Heart left ventricle (tissue), 16 donors: ENCODE measurements around the gene RALGPS1. TPM values are rescaled to one million over a fixed set of nuclear protein-coding genes. Genes with fewer than 3 reads are reported as not detected.

ENCODE experiments used
- ATAC-seq, 4 donors: fragments of 200-7000 bp; cut with Tn5 transposase; one replicate each; pipeline ENCODE4 v1.9.1; 2020 to 2022; ENCODE audit warnings: moderate library complexity in 4 of 4, mild to moderate bottlenecking in 3 of 4, moderate number of reproducible peaks in 1 of 4
- DNase-seq, 5 donors: peaks; one replicate each; pipeline ENCODE4 v3.0.0-alpha.2; 2020
- H3K27ac ChIP-seq, 12 donors: fragments of 200-600 bp; sonication (generic) in 4 of 12; one replicate each; pipeline versions ENCODE4 v1.5.0 to v1.8.0; 2016 to 2022; ENCODE audit warnings: mild to moderate bottlenecking in 2 of 12
- H3K27me3 ChIP-seq, 9 donors: fragments of 200-600 bp; sonication (generic) in 2 of 9; one replicate each; pipeline versions ENCODE4 v1.5.1 to v1.8.0; 2016 to 2022; ENCODE audit warnings: mild to moderate bottlenecking in 3 of 9
- H3K36me3 ChIP-seq, 9 donors: fragments of 200-600 bp; sonication (generic) in 2 of 9; one replicate each; pipeline versions ENCODE4 v1.5.0 to v1.8.0; 2018 to 2022; ENCODE audit warnings: mild to moderate bottlenecking in 2 of 9
- H3K4me1 ChIP-seq, 12 donors: fragments of 200-600 bp; sonication (generic) in 4 of 12; one replicate each; pipeline versions ENCODE4 v1.5.0 to v1.8.0; 2016 to 2022; ENCODE audit warnings: mild to moderate bottlenecking in 3 of 12
- H3K4me3 ChIP-seq, 12 donors: fragments of 200-600 bp; sonication (generic) in 4 of 12; one replicate each; pipeline versions ENCODE4 v1.5.0 to v1.8.0; 2017 to 2022; ENCODE audit warnings: mild to moderate bottlenecking in 9 of 12, moderate library complexity in 4 of 12
- H3K9me3 ChIP-seq, 12 donors: fragments of 200-600 bp; sonication (generic) in 4 of 12; one replicate each; pipeline versions ENCODE4 v1.5.0 to v1.8.0; 2016 to 2022; ENCODE audit warnings: mild to moderate bottlenecking in 1 of 12
- CTCF ChIP-seq, 12 donors: fragments of 200-600 bp; sonication (generic) in 4 of 12; IDR thresholded peaks; one replicate each; pipeline versions ENCODE4 v1.5.0 to v1.8.0; 2018 to 2022; ENCODE audit warnings: antibody characterized with exemption in 12 of 12, mild to moderate bottlenecking in 5 of 12
- POLR2A ChIP-seq, 2 donors: fragments of 450-650 bp; IDR thresholded peaks; one replicate each; pipeline ENCODE4 v1.6.1; 2017; ENCODE audit warnings: antibody characterized with exemption in 2 of 2, mild to moderate bottlenecking in 2 of 2, moderate library complexity in 2 of 2
- WGBS, 4 donors: extraction: QIAGEN DNeasy Blood & Tissue Kit in 2 of 4; methylation state at CpG; one replicate each; pipeline versions ENCODE4 v1.1.5 to v1.1.7; 2013 to 2018; 5-methylcytosine and 5-hydroxymethylcytosine counted together
- intact Hi-C, 10 donors: fragments of 100-400 bp; cut with DNase I; formaldehyde crosslinking; loops; one replicate each; pipeline versions ENCODE4 v1.11.1 to v1.14.2; 2022
- polyA plus RNA-seq, 2 donors: library from polyadenylated mRNA; stranded (reverse); fragments of 200-250 nt; gene quantifications; one replicate each; pipeline ENCODE4 v1.2.3, GENCODE V29; 2013
- total RNA-seq, 9 donors: library from RNA; depleted of rRNA in 2 of 9; stranded (reverse); fragments of >200 nt in 2 of 9; fragmentation: NEBNext Ultra II Directional in 3 of 9; extraction: Animal tissue kit (Norgen Biotek cat#: 25700) in 3 of 9; gene quantifications; one replicate each; pipeline versions ENCODE4 v1.1.0 to v1.2.4, GENCODE V29; 2016 to 2023
- donor health status: ischemic (EF 13 %, LVEDD 7.1; RV severe dilation, severe dysfunction).
- donor health status: healthy with polysubstance abuse.
- donor health status: DM: no; HTN: yes; CAD: no.
- donor health status: DM: no; HTN: no; CAD: no.
- donor health status: ischemic (EF 25% LVEDD 6.9; RV normal size, moderate dysfunction).
- donor health status: ischemic (EF 25% LVEDD 5.7; RV mildly dilated, moderate dysfunction).
- donor health status: healthy.
- donor health status: DM: yes; HTN: yes; CAD: no.
- donor health status: ischemic (EF 35%, LVEDD 5.7; RV mildly dilated, moderate dysfunction).
- donor health status: nonischemic (EF 11% LVEDD 7.7; RV severe dilation, severe dysfunction).
- donor health status: DM: yes; HTN: yes; CAD: no.
- donor health status: PGD.
- donor health status: ischemic (EF 29% LVEDD 5.4; RV normal size, mild dysfunction).
- donor health status: nonischemic (EF 23%, LVEDD 6.1; RV moderate dilation, normal function).

RALGPS1 gene
- total and polyA plus RNA-seq, 11 donors, result 8.0 to 21.8 (median 14.4) TPM

GRCh38 chr9:127020036-127020801, 105.6 kb downstream of the RALGPS1 start:
- Histone ChIP-seq H3K27ac (peak overlapping the region in 4 of 12 donors; percentile 80 to 91 (median 86)), H3K36me3 (no peaks in the 10 kb centered on the region), H3K27me3 (no peaks in the 10 kb centered on the region), H3K4me3 (no peak overlapping the region), H3K9me3 (no peaks in the 10 kb centered on the region), H3K4me1 (peaks cover 4 to 41% (median 22%) of the 10 kb centered on the region in 12 donors)
- intact Hi-C loops, result loop anchor here in 2 of 10 donors (10.0 kb wide), 2 partner anchors 55 to 175 kb away; no protein-coding TSS in a partner anchor
- TF ChIP-seq CTCF (IDR thresholded peaks at IDR 0.05) (no peak), POLR2A (IDR thresholded peaks at IDR 0.05) (no peak)
- ATAC-seq (no peak), DNase-seq (no peak)
- WGBS, 4 donors, result 89 to 93% (median 91%) methylated on average over 4 of the region's 4 CpGs

- Histone ChIP-seq H3K27me3 (no peaks in the 10 kb centered on the region), H3K36me3 (no peaks in the 10 kb centered on the region), H3K27ac (peak overlapping the region in 11 of 12 donors; percentile 44 to 91 (median 79)), H3K9me3 (no peaks in the 10 kb centered on the region), H3K4me1 (peaks cover 4 to 41% (median 22%) of the 10 kb centered on the region in 12 donors), H3K4me3 (no peak overlapping the region)
- ATAC-seq (no peak), DNase-seq (no peak)
- no peak for TF ChIP-seq POLR2A (IDR thresholded peaks at IDR 0.05)
- no peak for TF ChIP-seq CTCF (IDR thresholded peaks at IDR 0.05)
- intact Hi-C loops, result loop anchor here in 2 of 10 donors (10.0 kb wide), 2 partner anchors 54 to 174 kb away; no protein-coding TSS in a partner anchor
These were observed 106.2 kb downstream of the RALGPS1 start for GRCh38 chr9:127020802-127021078.

GRCh38 chr9:127021664-127022363, 107.2 kb downstream of the RALGPS1 start:
- peak; percentile 98 to 99 (median 98) for ATAC-seq
- H3K36me3 ChIP-seq, result no peaks in the 10 kb centered on the region
- 44 to 53% (median 48%) methylated on average over 10 of the region's 10 CpGs for WGBS, 4 donors
- peaks cover 4 to 41% (median 22%) of the 10 kb centered on the region in 12 donors for H3K4me1 ChIP-seq
- peak overlapping the region in 11 of 12 donors; percentile 62 to 91 (median 82) for H3K27ac ChIP-seq
- H3K9me3 ChIP-seq, result no peaks in the 10 kb centered on the region
- no peak overlapping the region for H3K4me3 ChIP-seq
- H3K27me3 ChIP-seq, result no peaks in the 10 kb centered on the region
- intact Hi-C loops, result loop anchor here in 2 of 10 donors (10.0 kb wide), 2 partner anchors 53 to 173 kb away; no protein-coding TSS in a partner anchor
- DNase-seq, result peak; percentile 89 to 94 (median 91)
- TF ChIP-seq CTCF (IDR thresholded peaks at IDR 0.05) (no peak), POLR2A (IDR thresholded peaks at IDR 0.05) (no peak)
